DOHH2 (cell line): Measurements from ENCODE around the gene GNB1L.

Experiments used
- H3F3A ChIP-seq: fragments of 200-600 bp; sonication (generic), shearing (Covaris generic); 2 replicates; pipeline ENCODE4 v1.6.0; 2016; ENCODE audit warnings: antibody characterized with exemption, mild to moderate bottlenecking; ENCODE audit not compliant: control insufficient read depth, insufficient read depth
- H3K27ac ChIP-seq: fragments of 200-600 bp; sonication (generic); 2 replicates; pipeline ENCODE4 v1.5.1; 2014; ENCODE audit warnings: low read depth, mild to moderate bottlenecking, low read length, moderate library complexity
- H3K27me3 ChIP-seq: fragments of 200-600 bp; sonication (generic); 2 replicates; pipeline ENCODE4 v1.6.1; 2014; ENCODE audit warnings: mild to moderate bottlenecking, low read length, mixed read lengths; ENCODE audit not compliant: control insufficient read depth
- H3K36me3 ChIP-seq: fragments of 200-600 bp; sonication (generic); 2 replicates; pipeline ENCODE4 v1.6.1; 2014; ENCODE audit warnings: mild to moderate bottlenecking, low read length, moderate library complexity, mixed read lengths; ENCODE audit not compliant: control insufficient read depth
- H3K4me1 ChIP-seq: fragments of 200-600 bp; sonication (generic); 2 replicates; pipeline ENCODE4 v1.6.1; 2014; ENCODE audit warnings: mild to moderate bottlenecking, low read length, mixed read lengths; ENCODE audit not compliant: control insufficient read depth
- H3K4me2 ChIP-seq: fragments of 200-600 bp; sonication (generic); 2 replicates; pipeline ENCODE4 v1.6.0; 2014; ENCODE audit warnings: mild to moderate bottlenecking, low read length, moderate library complexity
- H3K4me3 ChIP-seq: fragments of 200-600 bp; sonication (generic); 2 replicates; pipeline ENCODE4 v1.5.1; 2014; ENCODE audit warnings: mild to moderate bottlenecking, low read length, mixed read lengths
- H3K79me2 ChIP-seq: fragments of 200-600 bp; sonication (generic); 2 replicates; pipeline ENCODE4 v1.6.1; 2014; ENCODE audit warnings: mild to moderate bottlenecking, low read length, mixed read lengths; ENCODE audit not compliant: control insufficient read depth
- H3K9me2 ChIP-seq: fragments of 200-600 bp; sonication (generic); replicated peaks from 2 replicates; pipeline ENCODE4 v1.6.1; 2014; ENCODE audit warnings: mild to moderate bottlenecking, low read length, mixed read lengths; ENCODE audit not compliant: control insufficient read depth
- H3K9me3 ChIP-seq: fragments of 200-600 bp; sonication (generic); 2 replicates; pipeline ENCODE4 v1.6.1; 2014; ENCODE audit warnings: antibody characterized with exemption, low read length, mixed read lengths; ENCODE audit not compliant: control insufficient read depth, insufficient read depth
- H4K20me1 ChIP-seq: fragments of 200-600 bp; sonication (generic); 2 replicates; pipeline ENCODE4 v1.6.0; 2014; ENCODE audit warnings: low read depth, mild to moderate bottlenecking, antibody characterized with exemption, low read length, moderate library complexity; ENCODE audit not compliant: control insufficient read depth, insufficient read depth
- EZH2phosphoT487 ChIP-seq: fragments of 200-600 bp; sonication (generic); IDR thresholded peaks from 2 replicates; pipeline ENCODE4 v1.6.1; 2017; ENCODE audit warnings: borderline replicate concordance, mild to moderate bottlenecking, antibody characterized with exemption, low read length, moderate library complexity, mixed read lengths
- TF ChIP-seq, protein P1 (sequence below): fragments of 200-600 bp; sonication (generic); IDR thresholded peaks from one replicate; pipeline ENCODE4 v1.5.1; 2014; ENCODE audit warnings: antibody characterized with exemption, mild to moderate bottlenecking, low read depth, low read length; ENCODE audit not compliant: poor library complexity, severe bottlenecking

The GNB1L gene

DNA sequence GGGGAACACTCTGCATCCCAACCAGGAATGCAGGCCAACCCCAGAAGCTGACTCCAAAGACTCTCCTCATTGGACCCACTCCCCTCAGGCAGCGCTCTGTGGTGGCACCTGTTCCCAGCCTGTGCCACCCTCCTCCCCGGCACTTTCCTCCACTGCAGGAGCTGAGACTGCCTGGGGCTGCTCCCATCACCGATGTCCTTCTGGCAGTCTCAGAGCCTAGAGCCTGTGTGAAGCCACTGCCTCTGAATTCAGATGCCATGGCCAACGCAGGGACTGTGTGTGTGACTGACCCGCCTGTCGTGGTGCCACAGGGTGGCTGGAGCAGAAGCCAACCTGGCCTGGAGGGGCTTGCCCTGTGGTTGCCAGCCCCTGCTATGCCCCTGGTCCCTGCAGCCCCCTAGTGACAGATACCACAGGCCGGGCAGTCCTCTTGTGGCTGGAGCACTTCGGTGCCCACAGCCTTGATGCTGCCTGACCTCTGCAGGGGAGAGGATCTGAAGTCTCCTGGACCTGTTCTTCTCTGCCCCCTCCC is 50.9 kb downstream of the GNB1L start:
- Histone ChIP-seq H3K4me2 (no peak overlapping the region), H3K4me3 (no peak overlapping the region), H3K79me2 (no peaks in the 10 kb centered on the region), H4K20me1 (no peaks in the 10 kb centered on the region), H3K4me1 (no peaks in the 10 kb centered on the region), H3K9me2 (no peaks in the 10 kb centered on the region), H3K27me3 (no peaks in the 10 kb centered on the region), H3K27ac (no peak overlapping the region), H3F3A (no peaks in the 10 kb centered on the region), H3K36me3 (no peaks in the 10 kb centered on the region), H3K9me3 (no peaks in the 10 kb centered on the region)
- TF ChIP-seq, protein P1, sequence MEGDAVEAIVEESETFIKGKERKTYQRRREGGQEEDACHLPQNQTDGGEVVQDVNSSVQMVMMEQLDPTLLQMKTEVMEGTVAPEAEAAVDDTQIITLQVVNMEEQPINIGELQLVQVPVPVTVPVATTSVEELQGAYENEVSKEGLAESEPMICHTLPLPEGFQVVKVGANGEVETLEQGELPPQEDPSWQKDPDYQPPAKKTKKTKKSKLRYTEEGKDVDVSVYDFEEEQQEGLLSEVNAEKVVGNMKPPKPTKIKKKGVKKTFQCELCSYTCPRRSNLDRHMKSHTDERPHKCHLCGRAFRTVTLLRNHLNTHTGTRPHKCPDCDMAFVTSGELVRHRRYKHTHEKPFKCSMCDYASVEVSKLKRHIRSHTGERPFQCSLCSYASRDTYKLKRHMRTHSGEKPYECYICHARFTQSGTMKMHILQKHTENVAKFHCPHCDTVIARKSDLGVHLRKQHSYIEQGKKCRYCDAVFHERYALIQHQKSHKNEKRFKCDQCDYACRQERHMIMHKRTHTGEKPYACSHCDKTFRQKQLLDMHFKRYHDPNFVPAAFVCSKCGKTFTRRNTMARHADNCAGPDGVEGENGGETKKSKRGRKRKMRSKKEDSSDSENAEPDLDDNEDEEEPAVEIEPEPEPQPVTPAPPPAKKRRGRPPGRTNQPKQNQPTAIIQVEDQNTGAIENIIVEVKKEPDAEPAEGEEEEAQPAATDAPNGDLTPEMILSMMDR = no peak
- TF ChIP-seq EZH2phosphoT487 = no peak

DNA sequence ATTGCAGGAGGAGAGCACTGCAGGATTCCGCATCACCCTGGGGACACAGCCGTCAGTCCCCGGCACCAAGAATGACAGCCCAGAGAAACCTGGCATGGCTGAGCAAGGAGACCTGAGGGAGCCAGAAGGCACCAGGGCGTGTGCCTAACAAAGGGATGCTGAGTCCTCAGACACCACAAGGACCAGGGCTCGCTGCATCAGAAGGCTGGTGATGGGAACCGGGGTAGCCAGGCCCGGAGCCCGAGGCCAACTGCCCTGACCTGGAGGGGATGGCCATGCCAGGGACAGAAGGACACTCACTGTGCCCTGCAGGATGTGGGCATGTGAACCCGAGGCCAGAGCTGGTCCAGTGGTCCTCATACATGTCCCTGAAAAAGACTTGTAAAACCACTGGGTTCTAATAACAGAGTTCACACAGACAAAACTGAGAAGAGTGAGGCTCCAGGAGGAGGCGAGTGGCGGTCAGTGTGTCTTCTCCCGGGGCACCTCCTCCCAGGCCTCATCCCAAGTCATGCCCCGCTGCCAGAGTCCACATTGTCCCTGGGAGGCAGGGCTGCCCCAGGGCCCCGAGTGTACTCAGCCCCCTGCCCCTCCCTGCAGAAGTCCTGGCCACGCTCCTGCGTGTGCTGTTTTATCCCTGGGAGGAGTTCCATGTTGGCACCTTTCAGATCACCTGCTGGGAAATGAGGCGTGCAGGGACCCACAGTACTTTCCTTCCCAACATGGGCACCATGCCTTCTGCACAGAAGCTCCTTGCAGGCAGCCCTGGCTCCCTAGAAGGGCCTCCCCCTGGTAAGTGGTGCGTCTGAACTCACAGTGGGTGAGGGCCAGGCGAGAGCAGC is 51.6 kb downstream of the GNB1L start:
- Histone ChIP-seq H3K36me3 (no peaks in the 10 kb centered on the region), H3K4me2 (no peak overlapping the region), H3K27me3 (no peaks in the 10 kb centered on the region), H3K27ac (no peak overlapping the region), H3K9me3 (no peaks in the 10 kb centered on the region), H3F3A (no peaks in the 10 kb centered on the region), H3K4me1 (no peaks in the 10 kb centered on the region), H3K4me3 (no peak overlapping the region), H4K20me1 (no peaks in the 10 kb centered on the region), H3K9me2 (no peaks in the 10 kb centered on the region), H3K79me2 (no peaks in the 10 kb centered on the region)
- no peak for TF ChIP-seq EZH2phosphoT487
- TF ChIP-seq, protein P1 = no peak

DNA sequence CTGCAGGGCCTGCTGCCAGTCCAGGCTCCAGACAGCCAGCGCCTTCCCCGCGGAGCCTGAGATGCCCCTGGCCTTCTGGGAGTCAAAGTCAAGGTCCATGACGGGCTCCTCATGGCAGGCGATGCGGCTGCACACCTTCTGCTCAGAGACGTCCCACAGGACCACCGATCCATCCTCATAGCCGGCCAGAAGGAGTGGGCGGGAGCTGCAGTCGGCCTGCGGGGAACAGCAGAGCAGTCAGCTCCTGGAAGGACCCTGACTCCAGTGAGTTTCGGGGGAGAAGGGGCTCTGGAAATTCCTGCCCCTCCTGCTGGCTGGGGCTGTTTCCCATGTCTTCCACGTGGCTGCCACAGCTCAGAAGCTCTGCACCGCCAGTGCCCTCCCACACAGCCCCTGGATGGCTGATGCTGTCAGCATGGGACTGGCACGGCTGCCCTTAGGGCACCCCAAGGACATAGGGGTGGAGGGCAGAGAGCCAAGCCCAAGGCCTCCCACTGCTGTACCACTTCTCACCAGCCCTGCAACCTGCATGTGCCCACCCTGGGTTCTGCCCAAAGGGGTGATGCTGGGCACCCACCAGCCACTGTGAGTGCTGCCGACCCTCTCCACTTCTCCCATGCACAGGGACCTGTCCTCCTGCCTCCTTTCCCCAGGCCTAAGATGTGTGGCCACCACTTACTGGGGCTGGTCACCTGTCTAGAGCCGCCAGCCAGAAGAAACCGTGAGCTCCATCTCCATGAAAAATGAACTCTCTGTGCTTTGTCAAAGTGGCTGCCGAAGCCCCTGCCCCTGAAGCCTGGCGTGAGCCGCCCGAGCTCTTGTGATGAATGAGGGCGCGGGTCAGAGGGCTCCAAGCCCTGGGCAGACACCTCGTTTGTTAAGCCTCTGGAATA is 52.4 kb downstream of the GNB1L start:
- TF ChIP-seq EZH2phosphoT487 = no peak
- TF ChIP-seq, protein P1 = no peak
- H3K36me3 ChIP-seq = no peaks in the 10 kb centered on the region
- no peaks in the 10 kb centered on the region for H3K4me1 ChIP-seq
- H3K9me3 ChIP-seq = no peaks in the 10 kb centered on the region
- H3K27ac ChIP-seq = no peak overlapping the region
- no peaks in the 10 kb centered on the region for H3K9me2 ChIP-seq
- no peak overlapping the region for H3K4me2 ChIP-seq
- no peaks in the 10 kb centered on the region for H3F3A ChIP-seq
- no peaks in the 10 kb centered on the region for H3K27me3 ChIP-seq
- H3K79me2 ChIP-seq = no peaks in the 10 kb centered on the region
- H3K4me3 ChIP-seq = no peak overlapping the region
- no peaks in the 10 kb centered on the region for H4K20me1 ChIP-seq
